ENCODE data around the gene TAAR2. TPM values are rescaled to one million over a fixed set of nuclear protein-coding genes. Genes with fewer than 3 reads are reported as not detected.
"Not testable (repeated sequence)": the region's sequence is repeated elsewhere in the genome, so short reads cannot be mapped to it uniquely, and the experiment has no call there.

The TAAR2 gene
- total RNA-seq, 1 donor: not detected

- peak in 1 of 3 donors; percentile 27 for DNase-seq (ENCODE audit: low read depth in 2 of 3, low spot score in 2 of 3)
These were observed 9.5 kb downstream of the TAAR2 start for GRCh38 chr6:132614554-132614953.

GRCh38 chr6:132612449-132613108 lies 11.5 kb downstream of the TAAR2 start:
- no peak for DNase-seq (ENCODE audit: low read depth in 2 of 3, low spot score in 2 of 3)

- DNase-seq (ENCODE audit: low read depth in 2 of 3, low spot score in 2 of 3): no peak
These were observed 12.5 kb downstream of the TAAR2 start for GRCh38 chr6:132611616-132612015.

GRCh38 chr6:132607544-132608233 lies 16.4 kb downstream of the TAAR2 start:
- no peak for DNase-seq (ENCODE audit: low read depth in 2 of 3, low spot score in 2 of 3)

GRCh38 chr6:132604635-132605152 lies 19.4 kb downstream of the TAAR2 start:
- no peak for DNase-seq (ENCODE audit: low read depth in 2 of 3, low spot score in 2 of 3)

- DNase-seq (ENCODE audit: low read depth in 2 of 3, low spot score in 2 of 3): not testable (repeated sequence)
These were observed 23.2 kb downstream of the TAAR2 start for GRCh38 chr6:132600900-132601299.

- DNase-seq (ENCODE audit: low read depth in 2 of 3, low spot score in 2 of 3): no peak
These were observed 25.6 kb downstream of the TAAR2 start for GRCh38 chr6:132598473-132598872.

GRCh38 chr6:132596201-132596600 lies 27.9 kb downstream of the TAAR2 start:
- DNase-seq (ENCODE audit: low read depth in 2 of 3, low spot score in 2 of 3): no peak

- DNase-seq (ENCODE audit: low read depth in 2 of 3, low spot score in 2 of 3): peak in 1 of 3 donors; percentile 13
These were observed 31.2 kb downstream of the TAAR2 start for GRCh38 chr6:132592855-132593254.

GRCh38 chr6:132590362-132590761 lies 33.7 kb downstream of the TAAR2 start:
- DNase-seq (ENCODE audit: low read depth in 2 of 3, low spot score in 2 of 3): no peak

- no peak for DNase-seq (ENCODE audit: low read depth in 2 of 3, low spot score in 2 of 3)
These were observed 34.6 kb downstream of the TAAR2 start, which contains the start of gene TAAR5 for GRCh38 chr6:132589454-132589853. Gene TAAR5 (minus strand): TSS chr6:132589741. CDS start chr6:132589686, 55 bp downstream.

- DNase-seq (ENCODE audit: low read depth in 2 of 3, low spot score in 2 of 3): peak in 1 of 3 donors; percentile 3
These were observed 36.7 kb downstream of the TAAR2 start for GRCh38 chr6:132587424-132587823.

- DNase-seq (ENCODE audit: low read depth in 2 of 3, low spot score in 2 of 3): no peak
These were observed 39.4 kb downstream of the TAAR2 start for GRCh38 chr6:132584698-132585097.

- no peak for DNase-seq (ENCODE audit: low read depth in 2 of 3, low spot score in 2 of 3)
These were observed 52.3 kb downstream of the TAAR2 start for GRCh38 chr6:132571774-132572173.

- no peak for DNase-seq (ENCODE audit: low read depth in 2 of 3, low spot score in 2 of 3)
These were observed 53.8 kb downstream of the TAAR2 start, which contains the start of gene TAAR6 for GRCh38 chr6:132570221-132570777. Gene TAAR6 (plus strand): TSS chr6:132570322. CDS start chr6:132570322, 0 bp downstream.

- no peak for DNase-seq (ENCODE audit: low read depth in 2 of 3, low spot score in 2 of 3)
These were observed 54.9 kb downstream of the TAAR2 start for GRCh38 chr6:132569170-132569569.

GRCh38 chr6:132568611-132569010 lies 55.5 kb downstream of the TAAR2 start:
- DNase-seq (ENCODE audit: low read depth in 2 of 3, low spot score in 2 of 3): no peak

- no peak for DNase-seq (ENCODE audit: low read depth in 2 of 3, low spot score in 2 of 3)
These were observed 56.5 kb downstream of the TAAR2 start for GRCh38 chr6:132567566-132567965.

Data from hematopoietic multipotent progenitor cell (in vitro differentiated cells).